ENCODE measurements around the gene TIMM8A.

GRCh38 chrX:101393530-101394305 lies 45.2 kb upstream of the TIMM8A start:
- TF ChIP-seq EZH2 (IDR thresholded peaks at IDR 0.05; ENCODE audit: insufficient read depth, low read length) (no peak), CTCF (IDR thresholded peaks at IDR 0.05; ENCODE audit: insufficient read depth, low read depth, low read length) (no peak)
